IMR-90 (cell line): Measurements from ENCODE around the gene CD34. TPM values are rescaled to one million over a fixed set of nuclear protein-coding genes. Genes with fewer than 3 reads are reported as not detected.

Experiments
- ATAC-seq: fragments of 200-7000 bp; cut with Tn5 transposase; 2 replicates; pipeline ENCODE4 v1.9.1; 2020; ENCODE audit warnings: low read depth, mild to moderate bottlenecking, moderate library complexity
- BruUV-seq: library from RNA; stranded (reverse); fragments of 400-500 nt; replicated peaks from 2 replicates; lab custom pipeline; 2021; lab: Mats Ljungman, UMichigan
- CTCF ChIA-PET: fragments of 300-600 bp; formaldehyde crosslinking; extraction: SDS; loops from one replicate; lab custom pipeline; 2021; ENCODE audit warnings: antibody characterized with exemption; lab: Yijun Ruan, JAX
- POLR2A ChIA-PET: fragments of 300-600 bp; sonication (Branson Sonifier 250); formaldehyde crosslinking; loops from one replicate; lab custom pipeline; 2022; ENCODE audit warnings: antibody characterized with exemption; ENCODE audit not compliant: unreplicated experiment; lab: Charles Lee
- DNase-seq: peaks from one replicate; pipeline ENCODE4 v3.0.0; 2013
- H2AFZ ChIP-seq: replicated peaks from 2 replicates; pipeline ENCODE3; 2013; ENCODE audit warnings: low read length, mild to moderate bottlenecking; ENCODE audit not compliant: poor library complexity
- H2AK5ac ChIP-seq: 2 replicates; pipeline ENCODE4 v1.6.1; 2013; ENCODE audit warnings: low read depth, low read length, inconsistent platforms
- H2AK9ac ChIP-seq: replicated peaks from 2 replicates; pipeline ENCODE3; 2013; ENCODE audit warnings: mild to moderate bottlenecking, low read depth, low read length, moderate library complexity; ENCODE audit not compliant: poor library complexity
- H2BK120ac ChIP-seq: 2 replicates; pipeline ENCODE4 v1.6.1; 2013; ENCODE audit warnings: low read depth, low read length, inconsistent platforms
- H2BK15ac ChIP-seq: 3 replicates; pipeline ENCODE4 v1.6.1; 2013; ENCODE audit warnings: low read depth, low read length, inconsistent platforms
- H2BK20ac ChIP-seq: 2 replicates; pipeline ENCODE4 v1.6.1; 2013; ENCODE audit warnings: low read depth, mild to moderate bottlenecking, inconsistent platforms, low read length, moderate library complexity
- H2BK5ac ChIP-seq: 2 replicates; pipeline ENCODE4 v1.6.1; 2013; ENCODE audit warnings: mild to moderate bottlenecking, low read depth, low read length, inconsistent platforms; ENCODE audit not compliant: poor library complexity, severe bottlenecking
- H3K14ac ChIP-seq: replicated peaks from 2 replicates; pipeline ENCODE4 v1.6.1; 2013; ENCODE audit warnings: low read depth, low read length, inconsistent platforms
- H3K18ac ChIP-seq: 2 replicates; pipeline ENCODE4 v1.6.1; 2013; ENCODE audit warnings: low read depth, low read length, control low read depth
- H3K23ac ChIP-seq: 2 replicates; pipeline ENCODE4 v1.6.1; 2013; ENCODE audit warnings: low read depth, low read length, inconsistent platforms
- H3K27ac ChIP-seq: 2 replicates; pipeline ENCODE4 v1.5.1; 2013; ENCODE audit warnings: mild to moderate bottlenecking, control low read depth, low read length; ENCODE audit not compliant: insufficient read depth
- H3K27me3 ChIP-seq: 2 replicates; pipeline ENCODE4 v1.6.1; 2013; ENCODE audit warnings: low read length; ENCODE audit not compliant: control insufficient read depth, insufficient read depth
- H3K36me3 ChIP-seq: 2 replicates; pipeline ENCODE4 v1.6.1; 2013; ENCODE audit warnings: low read length, mixed read lengths; ENCODE audit not compliant: control insufficient read depth, insufficient read depth
- H3K4ac ChIP-seq: 2 replicates; pipeline ENCODE4 v1.6.1; 2013; ENCODE audit warnings: low read depth, low read length, inconsistent platforms
- H3K4me1 ChIP-seq: 2 replicates; pipeline ENCODE4 v1.6.1; 2013; ENCODE audit warnings: low read length, mixed read lengths; ENCODE audit not compliant: control insufficient read depth, insufficient read depth
- H3K4me2 ChIP-seq: 2 replicates; pipeline ENCODE4 v1.6.1; 2013; ENCODE audit warnings: low read depth, mild to moderate bottlenecking, control low read depth, low read length, moderate library complexity
- H3K4me3 ChIP-seq: 2 replicates; pipeline ENCODE4 v1.5.1; 2013; ENCODE audit warnings: low read depth, mild to moderate bottlenecking, control low read depth, low read length, moderate library complexity; ENCODE audit not compliant: insufficient read depth
- H3K56ac ChIP-seq: 2 replicates; pipeline ENCODE4 v1.6.1; 2013; ENCODE audit warnings: low read length, inconsistent platforms; ENCODE audit not compliant: insufficient read depth; ENCODE audit errors: extremely low read depth
- H3K79me1 ChIP-seq, 2 experiments: 2 replicates each; pipeline ENCODE4 v1.6.1; 2013; ENCODE audit warnings: low read length in 2 of 2, inconsistent platforms in 1 of 2, low read depth in 1 of 2
- H3K9ac ChIP-seq: 2 replicates; pipeline ENCODE4 v1.6.1; 2013; ENCODE audit warnings: low read depth, low read length, control low read depth
- H3K9me1 ChIP-seq: 2 replicates; pipeline ENCODE4 v1.6.1; 2013; ENCODE audit warnings: low read length, inconsistent platforms; ENCODE audit not compliant: insufficient read depth
- H3K9me3 ChIP-seq: 2 replicates; pipeline ENCODE4 v1.6.1; 2013; ENCODE audit warnings: low read length; ENCODE audit not compliant: control insufficient read depth, insufficient read depth
- H4K20me1 ChIP-seq: 2 replicates; pipeline ENCODE4 v1.6.1; 2013; ENCODE audit warnings: low read length, inconsistent platforms; ENCODE audit not compliant: insufficient read depth
- H4K5ac ChIP-seq: 2 replicates; pipeline ENCODE4 v1.6.1; 2013; ENCODE audit warnings: mild to moderate bottlenecking, low read depth, low read length, control low read depth
- H4K8ac ChIP-seq, 2 experiments: 2 replicates each; pipeline ENCODE4 v1.6.1; 2013; ENCODE audit warnings: low read depth in 2 of 2, low read length in 2 of 2, control low read depth in 1 of 2, inconsistent platforms in 1 of 2
- H4K91ac ChIP-seq: 2 replicates; pipeline ENCODE4 v1.6.1; 2013; ENCODE audit warnings: low read depth, low read length, inconsistent platforms; ENCODE audit not compliant: insufficient read depth
- BHLHE40 ChIP-seq: fragments of 150-350 bp; IDR thresholded peaks from 2 replicates; pipeline ENCODE4 v1.6.1; 2016; ENCODE audit warnings: mild to moderate bottlenecking, low read depth, low read length
- CEBPB ChIP-seq: IDR thresholded peaks from 2 replicates; pipeline ENCODE4 v1.6.1; 2012; ENCODE audit warnings: low read depth, low read length, improper control_type of control experiment
- CHD1 ChIP-seq: IDR thresholded peaks from 2 replicates; pipeline ENCODE4 v1.6.1; 2012; ENCODE audit warnings: low read depth, low read length, improper control_type of control experiment
- FOS ChIP-seq: fragments of 150-350 bp; IDR thresholded peaks from 2 replicates; pipeline ENCODE4 v1.6.1; 2016; ENCODE audit warnings: low read depth, low read length
- MAFK ChIP-seq: IDR thresholded peaks from 2 replicates; pipeline ENCODE4 v1.6.1; 2012; ENCODE audit warnings: low read depth, low read length, improper control_type of control experiment
- MAZ ChIP-seq: IDR thresholded peaks from 2 replicates; pipeline ENCODE4 v1.6.1; 2012; ENCODE audit warnings: low read depth, mild to moderate bottlenecking, low read length, improper control_type of control experiment, moderate library complexity, borderline replicate concordance
- MXI1 ChIP-seq: IDR thresholded peaks from 2 replicates; pipeline ENCODE4 v1.6.1; 2012; ENCODE audit warnings: low read depth, mild to moderate bottlenecking, low read length, moderate library complexity, borderline replicate concordance
- NFE2L2 ChIP-seq: fragments of 150-350 bp; IDR thresholded peaks from 2 replicates; pipeline ENCODE4 v1.6.1; 2016; ENCODE audit warnings: low read depth, mild to moderate bottlenecking, low read length
- RAD21 ChIP-seq: IDR thresholded peaks from 2 replicates; pipeline ENCODE4 v1.6.1; 2012; ENCODE audit warnings: low read length, improper control_type of control experiment
- RCOR1 ChIP-seq: IDR thresholded peaks from 2 replicates; pipeline ENCODE4 v1.6.1; 2012; ENCODE audit warnings: mild to moderate bottlenecking, low read length, improper control_type of control experiment; ENCODE audit not compliant: insufficient replicate concordance
- RFX5 ChIP-seq: IDR thresholded peaks from 2 replicates; pipeline ENCODE4 v1.8.0; 2012; ENCODE audit warnings: low read depth, mild to moderate bottlenecking, low read length, moderate library complexity
- SMC3 ChIP-seq: fragments of 150-350 bp; IDR thresholded peaks from 2 replicates; pipeline ENCODE4 v1.6.1; 2016; ENCODE audit warnings: low read depth, mild to moderate bottlenecking, antibody characterized with exemption, low read length, moderate library complexity
- WGBS, 2 experiments: methylation state at CpG; one replicate each; pipeline versions ENCODE4 v1.1.5 to v1.1.7; 2013; ENCODE audit warnings: missing lambda C conversion rate in 2 of 2; ENCODE audit not compliant: insufficient read length in 1 of 2; ENCODE audit errors: extremely low coverage in 2 of 2; 5-methylcytosine and 5-hydroxymethylcytosine counted together
- dilution Hi-C: fragments of 300-500 bp; cut with HindIII; formaldehyde crosslinking; loops from one replicate; pipeline ENCODE4 v1.14.3; 2018; ENCODE audit warnings: low sequenced_read_pairs; ENCODE audit not compliant: unreplicated experiment
- in situ Hi-C: fragments of 300-500 bp; cut with MboI; formaldehyde crosslinking; loops from 3 replicates; pipeline ENCODE4 v1.14.3; 2019; ENCODE audit warnings: low sequenced_read_pairs, inconsistent platforms, mixed read lengths
- intact Hi-C: fragments of 100-400 bp; cut with micrococcal nuclease; formaldehyde crosslinking; loops from 2 replicates; pipeline ENCODE4 v1.10.0; 2022
- polyA plus RNA-seq, 3 experiments: library from polyadenylated mRNA; depleted of rRNA; stranded (reverse); fragments of >200 nt; gene quantifications; 2 replicates each; pipeline ENCODE4 v1.2.3, GENCODE V29; 2012; ENCODE audit warnings: low replicate concordance in 1 of 3
- total RNA-seq: library from RNA; depleted of rRNA; stranded (reverse); fragments of >200 nt; gene quantifications from 2 replicates; pipeline ENCODE4 v1.2.3, GENCODE V29; 2012
- TF ChIP-seq, protein P1 (sequence below): conservative IDR thresholded peaks from 2 replicates; pipeline ENCODE4 v1.5.1; 2012; ENCODE audit warnings: mild to moderate bottlenecking, low read depth, low read length, improper control_type of control experiment

Gene CD34
- total and polyA plus RNA-seq, 2 of the 4 experiments (the other 2 are of a cell fraction): 0.14 TPM; not detected in 1

DNA sequence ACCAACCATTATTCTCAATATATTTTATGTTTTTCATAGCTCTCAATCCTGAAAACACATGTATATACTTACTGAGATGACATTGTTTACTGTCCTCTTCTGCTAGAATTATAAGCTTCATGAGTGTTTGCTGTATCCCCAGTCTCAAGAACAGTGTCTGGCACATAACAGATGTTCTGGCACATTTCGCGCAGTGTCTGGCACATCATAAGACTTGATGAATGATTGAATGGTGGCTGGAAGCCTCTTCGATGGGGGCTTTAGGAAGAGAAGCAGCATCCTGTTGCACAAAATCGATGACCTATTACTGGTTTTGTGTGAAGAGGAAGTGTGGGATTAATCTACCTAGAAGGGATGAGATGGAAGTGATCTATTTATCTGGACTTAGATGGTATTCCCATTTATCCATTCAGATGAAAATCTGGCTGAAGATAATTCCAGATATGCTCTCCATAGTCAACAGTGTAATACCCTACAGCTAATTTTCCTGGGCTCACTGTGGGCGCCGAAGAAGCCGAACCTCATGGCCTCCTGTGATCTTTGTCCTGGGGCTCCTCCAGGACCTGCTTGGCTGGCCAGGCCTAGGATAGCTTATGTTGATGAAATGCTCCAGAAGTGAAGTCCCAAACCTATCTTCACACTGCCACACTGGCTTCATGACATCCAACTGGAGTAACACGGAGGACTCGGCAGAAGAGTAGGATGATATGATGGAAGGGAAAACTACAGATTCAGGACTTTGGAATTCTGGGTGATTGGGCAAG is 26.5 kb downstream of the CD34 start (continued):
- TF ChIP-seq FOS: no peak
- TF ChIP-seq RCOR1: no peak

DNA sequence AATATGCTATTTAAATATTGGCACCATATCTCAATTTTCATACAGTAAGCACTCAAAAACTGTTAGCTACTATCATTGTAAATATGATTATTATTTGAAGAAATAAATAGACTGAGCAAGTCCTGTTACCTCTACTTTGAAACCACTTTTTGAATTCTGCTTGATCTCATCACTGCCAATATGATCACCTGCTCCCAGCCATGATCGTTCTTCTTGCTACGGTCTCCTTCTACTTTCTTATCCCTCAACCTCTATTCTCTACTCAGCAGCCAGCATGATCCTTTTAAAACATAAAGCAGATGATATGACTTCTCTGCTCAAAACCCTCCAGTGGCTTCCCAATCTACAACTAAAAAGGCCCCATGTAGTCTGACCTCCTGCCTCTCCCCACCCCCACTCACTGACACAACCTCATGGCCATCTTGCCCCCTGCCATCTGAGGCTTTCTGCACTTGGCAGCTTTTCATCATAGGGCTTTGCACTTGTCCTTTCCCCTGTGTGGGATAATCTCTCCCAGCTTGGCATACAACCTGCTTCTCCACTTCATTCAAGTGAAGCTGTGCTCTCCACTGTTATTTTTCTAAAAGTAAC is 27.2 kb downstream of the CD34 start:
- Histone ChIP-seq H2AK9ac (no peak overlapping the region), H4K91ac (no peak overlapping the region), H3K4ac (no peak overlapping the region), H3K4me2 (no peak overlapping the region), H3K9ac (no peak overlapping the region), H3K27me3 (peaks cover 12% of the 10 kb centered on the region; the same call in 1 of the 2 replicates), H3K79me1 (no peaks in the 10 kb centered on the region), H2BK120ac (no peak overlapping the region), H4K5ac (no peak overlapping the region), H3K23ac (no peak overlapping the region), H3K4me1 (peaks cover 3% of the 10 kb centered on the region), H4K20me1 (no peaks in the 10 kb centered on the region), H2AFZ (no peak overlapping the region), H3K14ac (no peak overlapping the region), H2BK20ac (no peak overlapping the region), H2BK5ac (no peak overlapping the region), H3K36me3 (no peaks in the 10 kb centered on the region), H3K9me3 (no peaks in the 10 kb centered on the region), H4K8ac (no peak overlapping the region), H3K18ac (no peak overlapping the region), H3K9me1 (peaks cover 5% of the 10 kb centered on the region), H2BK15ac (no peak overlapping the region), H3K4me3 (no peak overlapping the region), H2AK5ac (no peak overlapping the region), H3K27ac (no peak overlapping the region), H3K56ac (no peak overlapping the region)
- ATAC-seq: no peak
- BruUV-seq: no TSS peak
- dilution Hi-C loops: no loop called here
- in situ Hi-C loops: loop anchor here (5.0 kb wide), 2 partner anchors 74 to 359 kb away; partner anchors contain the start of gene PLXNA2
- no peak for TF ChIP-seq NFE2L2
- TF ChIP-seq BHLHE40: no peak
- TF ChIP-seq MXI1: no peak
- TF ChIP-seq RCOR1: no peak
- TF ChIP-seq RFX5: no peak
- TF ChIP-seq, protein P1, sequence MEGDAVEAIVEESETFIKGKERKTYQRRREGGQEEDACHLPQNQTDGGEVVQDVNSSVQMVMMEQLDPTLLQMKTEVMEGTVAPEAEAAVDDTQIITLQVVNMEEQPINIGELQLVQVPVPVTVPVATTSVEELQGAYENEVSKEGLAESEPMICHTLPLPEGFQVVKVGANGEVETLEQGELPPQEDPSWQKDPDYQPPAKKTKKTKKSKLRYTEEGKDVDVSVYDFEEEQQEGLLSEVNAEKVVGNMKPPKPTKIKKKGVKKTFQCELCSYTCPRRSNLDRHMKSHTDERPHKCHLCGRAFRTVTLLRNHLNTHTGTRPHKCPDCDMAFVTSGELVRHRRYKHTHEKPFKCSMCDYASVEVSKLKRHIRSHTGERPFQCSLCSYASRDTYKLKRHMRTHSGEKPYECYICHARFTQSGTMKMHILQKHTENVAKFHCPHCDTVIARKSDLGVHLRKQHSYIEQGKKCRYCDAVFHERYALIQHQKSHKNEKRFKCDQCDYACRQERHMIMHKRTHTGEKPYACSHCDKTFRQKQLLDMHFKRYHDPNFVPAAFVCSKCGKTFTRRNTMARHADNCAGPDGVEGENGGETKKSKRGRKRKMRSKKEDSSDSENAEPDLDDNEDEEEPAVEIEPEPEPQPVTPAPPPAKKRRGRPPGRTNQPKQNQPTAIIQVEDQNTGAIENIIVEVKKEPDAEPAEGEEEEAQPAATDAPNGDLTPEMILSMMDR: no peak
- TF ChIP-seq FOS: no peak
- no peak for TF ChIP-seq RAD21
- no peak for TF ChIP-seq SMC3
- TF ChIP-seq MAFK: no peak
- no peak for TF ChIP-seq CEBPB
- TF ChIP-seq MAZ: no peak
- no peak for TF ChIP-seq CHD1
- DNase-seq: no peak
- ChIA-PET POLR2A (no interaction called here), CTCF (interaction anchor here (0.9 to 5.3 kb wide), 7 partner anchors 8 to 114 kb away, joined by 3 to 69 read pairs (median 7); no protein-coding TSS in a partner anchor)
- 80% methylated on average over 2 of the region's 2 CpGs; no CpG with 5 or more reads in 1 of the 2 experiments for WGBS, 2 experiments
- intact Hi-C loops: loop anchor here (10.0 kb wide), 1 partner anchor 211 kb away; no protein-coding TSS in a partner anchor
